LNCaP clone FGC (cell line): ENCODE measurements around the gene BCAS3.

ENCODE experiments used
- DNase-seq: peaks from one replicate; pipeline ENCODE4 v3.0.0-alpha.2; 2011; ENCODE audit warnings: low read depth
- H3K4me3 ChIP-seq: 2 replicates; pipeline ENCODE4 v1.5.1; 2011; ENCODE audit warnings: mild to moderate bottlenecking, low read depth, low read length, control low read depth
- TF ChIP-seq, protein P1 (sequence below): IDR thresholded peaks from 2 replicates; pipeline ENCODE4 v1.5.1; 2012; ENCODE audit warnings: mild to moderate bottlenecking; ENCODE audit not compliant: control insufficient read depth, insufficient read depth; ENCODE audit errors: extremely low read depth

Gene BCAS3

DNA sequence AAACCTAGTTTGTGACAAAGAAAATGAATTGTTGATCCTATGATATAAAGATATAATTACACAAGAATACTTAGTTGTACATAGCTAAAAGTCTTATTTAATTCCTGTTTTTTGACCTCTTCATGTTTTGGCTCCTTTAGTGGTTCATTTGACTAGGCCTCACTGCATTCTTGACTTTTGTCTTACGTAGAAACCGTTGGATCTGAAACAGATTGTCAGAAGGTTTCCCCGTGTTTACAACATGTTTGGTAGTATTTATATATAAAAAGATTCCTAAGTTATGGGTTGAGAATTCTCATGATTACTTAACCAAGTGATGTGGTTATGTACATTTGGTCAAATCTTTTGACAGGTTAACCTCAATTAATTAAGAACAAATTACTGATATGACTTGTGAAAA, 162.8 kb downstream of the BCAS3 start:
- DNase-seq, result no peak
- H3K4me3 ChIP-seq, result no peak overlapping the region
- TF ChIP-seq, protein P1, sequence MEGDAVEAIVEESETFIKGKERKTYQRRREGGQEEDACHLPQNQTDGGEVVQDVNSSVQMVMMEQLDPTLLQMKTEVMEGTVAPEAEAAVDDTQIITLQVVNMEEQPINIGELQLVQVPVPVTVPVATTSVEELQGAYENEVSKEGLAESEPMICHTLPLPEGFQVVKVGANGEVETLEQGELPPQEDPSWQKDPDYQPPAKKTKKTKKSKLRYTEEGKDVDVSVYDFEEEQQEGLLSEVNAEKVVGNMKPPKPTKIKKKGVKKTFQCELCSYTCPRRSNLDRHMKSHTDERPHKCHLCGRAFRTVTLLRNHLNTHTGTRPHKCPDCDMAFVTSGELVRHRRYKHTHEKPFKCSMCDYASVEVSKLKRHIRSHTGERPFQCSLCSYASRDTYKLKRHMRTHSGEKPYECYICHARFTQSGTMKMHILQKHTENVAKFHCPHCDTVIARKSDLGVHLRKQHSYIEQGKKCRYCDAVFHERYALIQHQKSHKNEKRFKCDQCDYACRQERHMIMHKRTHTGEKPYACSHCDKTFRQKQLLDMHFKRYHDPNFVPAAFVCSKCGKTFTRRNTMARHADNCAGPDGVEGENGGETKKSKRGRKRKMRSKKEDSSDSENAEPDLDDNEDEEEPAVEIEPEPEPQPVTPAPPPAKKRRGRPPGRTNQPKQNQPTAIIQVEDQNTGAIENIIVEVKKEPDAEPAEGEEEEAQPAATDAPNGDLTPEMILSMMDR, result no peak

DNA sequence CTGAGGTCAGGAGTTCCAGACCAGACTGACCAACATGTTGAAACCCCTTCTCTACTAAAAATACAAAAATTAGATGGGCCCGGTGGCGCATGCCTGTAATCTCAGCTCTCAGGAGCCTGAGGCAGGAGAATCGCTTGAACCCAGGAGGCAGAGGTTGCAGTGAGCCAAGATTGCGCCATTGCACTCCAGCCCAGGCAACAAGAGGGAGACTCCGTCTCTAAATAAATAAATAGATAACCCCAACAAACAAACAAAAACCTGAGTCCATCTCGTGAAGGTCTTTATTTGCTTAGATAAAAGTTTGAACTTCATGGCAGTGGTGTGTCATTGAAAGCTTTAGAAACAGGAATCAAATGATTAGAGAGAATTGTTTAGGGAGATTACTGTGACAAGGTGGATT, 167.4 kb downstream of the BCAS3 start:
- no peak overlapping the region for H3K4me3 ChIP-seq
- TF ChIP-seq, protein P1, result no peak
- no peak for DNase-seq

DNA sequence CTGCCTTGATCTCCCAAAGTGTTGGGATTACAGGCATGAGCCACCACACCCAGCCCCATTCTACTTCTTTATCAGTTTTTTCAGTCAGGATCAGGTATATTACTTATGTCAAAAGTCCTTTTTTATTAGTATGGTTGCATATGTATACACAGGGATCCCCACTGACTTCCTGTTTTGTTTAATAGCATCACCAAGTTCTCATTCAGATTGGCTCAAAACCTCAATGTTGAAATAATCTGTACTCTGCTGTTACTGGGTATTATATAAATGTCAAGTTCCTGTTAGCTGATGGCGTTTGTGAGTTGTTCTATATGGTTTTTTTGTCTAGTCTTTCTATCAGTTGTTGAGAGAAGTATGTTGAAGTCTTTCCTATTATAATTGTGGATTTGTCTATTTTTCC, 168.5 kb downstream of the BCAS3 start:
- H3K4me3 ChIP-seq, result no peak overlapping the region
- TF ChIP-seq, protein P1, result no peak
- no peak for DNase-seq

DNA sequence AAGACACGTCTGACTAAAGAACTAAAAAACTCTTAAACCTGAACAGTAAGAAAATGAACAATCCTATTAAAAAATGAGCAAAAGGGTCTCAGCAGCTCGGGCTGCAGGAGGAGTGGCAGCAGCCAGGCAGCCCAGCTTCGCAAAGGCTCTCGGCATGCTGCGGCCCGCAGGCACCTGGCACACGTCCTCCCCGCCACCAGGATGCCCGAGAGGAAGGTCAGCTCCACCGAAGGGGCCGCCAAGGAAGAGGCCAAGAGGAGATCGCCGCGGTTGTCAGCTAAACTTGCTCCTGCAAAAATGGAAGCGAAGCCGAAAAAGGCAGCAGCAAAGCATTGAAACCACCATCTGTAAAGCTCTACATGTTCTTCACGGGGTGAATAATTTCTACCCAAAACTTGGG, 173.5 kb downstream of the BCAS3 start:
- H3K4me3 ChIP-seq, result no peak overlapping the region
- DNase-seq, result no peak
- TF ChIP-seq, protein P1, result no peak

DNA sequence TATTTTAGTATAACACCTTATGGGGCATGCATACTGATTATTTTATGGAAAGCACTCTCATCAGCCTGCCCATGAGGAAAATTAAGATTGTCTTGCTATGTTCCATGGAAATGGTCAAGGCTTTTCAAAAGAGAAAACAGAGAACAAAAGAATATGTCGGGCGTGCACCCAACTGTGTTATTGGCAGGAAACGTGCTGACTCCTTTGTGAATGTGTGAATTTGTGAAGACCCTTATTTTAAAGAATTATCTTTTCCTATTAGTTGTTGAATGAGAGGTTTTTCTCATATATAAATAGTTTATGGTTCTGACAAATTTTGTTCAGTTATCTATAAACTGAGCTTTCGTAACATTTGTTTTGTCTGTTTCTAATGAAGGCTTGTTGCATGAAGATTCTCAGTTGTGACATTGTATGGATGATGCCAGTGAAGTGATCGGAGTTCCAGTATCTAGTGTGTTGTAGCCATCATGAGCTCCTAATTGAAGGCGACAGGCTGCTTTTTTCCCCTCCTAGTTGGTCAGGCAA, 180.0 kb downstream of the BCAS3 start:
- DNase-seq, result no peak
- H3K4me3 ChIP-seq, result no peak overlapping the region

DNA sequence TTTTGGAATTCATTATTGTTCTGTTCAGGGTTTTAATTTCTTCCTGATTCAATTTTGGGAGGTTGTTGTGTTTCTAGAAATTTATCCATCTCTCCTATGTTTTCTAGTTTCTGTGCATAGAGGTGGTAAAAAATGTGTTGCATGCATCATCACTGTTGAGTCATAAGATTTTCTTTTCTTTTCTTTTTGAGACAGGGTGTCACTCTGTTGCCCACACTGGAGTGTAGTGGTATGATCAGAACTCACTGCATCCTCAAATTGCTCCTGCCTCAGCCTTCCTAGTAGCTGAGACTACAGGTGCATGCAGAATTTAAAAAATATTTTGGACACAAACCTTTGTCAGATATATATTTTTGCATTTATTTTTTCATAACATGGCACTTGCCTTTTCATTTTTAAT, 184.8 kb downstream of the BCAS3 start:
- no peak overlapping the region for H3K4me3 ChIP-seq
- no peak for DNase-seq
- TF ChIP-seq, protein P1, result no peak

More for the DNA sequence above, 180.0 kb downstream of the BCAS3 start:
- TF ChIP-seq, protein P1, result no peak

DNA sequence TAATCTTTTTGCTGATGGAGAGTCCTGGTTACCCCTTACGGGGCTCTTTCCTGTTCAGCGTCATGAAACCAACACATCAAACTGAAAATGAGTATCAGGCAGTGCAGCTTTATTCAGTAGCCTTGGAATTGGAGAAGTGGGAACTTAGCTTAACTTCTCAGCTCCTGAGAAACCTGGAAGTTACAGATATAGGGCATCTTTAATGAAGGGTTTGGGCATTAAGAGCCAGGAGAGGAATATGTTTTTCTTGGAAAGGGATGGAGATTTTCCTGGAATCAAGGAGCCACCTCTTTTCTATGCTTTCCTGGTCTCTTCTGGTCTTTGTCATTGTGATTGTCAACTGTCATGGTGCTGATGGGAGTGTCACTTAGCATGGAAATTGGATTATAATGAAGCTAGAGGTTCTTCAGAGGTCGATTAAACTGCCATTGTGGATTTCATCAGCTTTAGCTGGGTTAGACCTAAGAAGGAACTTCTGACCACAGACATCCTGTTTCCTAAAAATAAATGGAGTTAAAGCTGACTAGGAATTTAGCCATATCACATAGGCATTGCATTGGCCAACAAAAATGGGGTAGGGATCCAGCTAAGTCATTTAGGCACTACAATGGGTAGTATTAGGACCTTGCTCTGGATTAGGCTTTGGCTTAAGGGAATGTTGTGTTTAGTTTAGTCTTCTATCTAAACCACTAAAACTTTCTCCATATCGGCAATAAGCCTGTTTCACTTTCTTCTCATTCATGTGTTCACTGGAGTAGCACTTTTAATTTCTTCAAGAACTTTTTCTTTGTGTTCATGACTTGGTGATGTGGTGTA, 186.4 kb downstream of the BCAS3 start:
- no peak overlapping the region for H3K4me3 ChIP-seq
- TF ChIP-seq, protein P1, result no peak
- DNase-seq, result no peak
